H4 (cell line): Measurements from ENCODE around the gene CAVIN1. TPM values are rescaled to one million over a fixed set of nuclear protein-coding genes. Genes with fewer than 3 reads are reported as not detected.
"Not testable (repeated sequence)": the region's sequence is repeated elsewhere in the genome, so short reads cannot be mapped to it uniquely, and the experiment has no call there.

Experiments used
- DNase-seq: peaks from one replicate; pipeline ENCODE4 v3.0.0-alpha.2; 2015; ENCODE audit warnings: low spot score
- total RNA-seq: library from RNA; depleted of rRNA; stranded (reverse); fragments of >200 nt; shearing (Covaris generic); gene quantifications from 2 replicates; pipeline ENCODE4 v1.2.3, GENCODE V29; 2014

CAVIN1 gene
- total RNA-seq, 1 experiment from 2014 or later, result 53.8 TPM

GRCh38 chr17:42431758-42432161, 8.7 kb upstream of the CAVIN1 start:
- DNase-seq, result no peak

DNA sequence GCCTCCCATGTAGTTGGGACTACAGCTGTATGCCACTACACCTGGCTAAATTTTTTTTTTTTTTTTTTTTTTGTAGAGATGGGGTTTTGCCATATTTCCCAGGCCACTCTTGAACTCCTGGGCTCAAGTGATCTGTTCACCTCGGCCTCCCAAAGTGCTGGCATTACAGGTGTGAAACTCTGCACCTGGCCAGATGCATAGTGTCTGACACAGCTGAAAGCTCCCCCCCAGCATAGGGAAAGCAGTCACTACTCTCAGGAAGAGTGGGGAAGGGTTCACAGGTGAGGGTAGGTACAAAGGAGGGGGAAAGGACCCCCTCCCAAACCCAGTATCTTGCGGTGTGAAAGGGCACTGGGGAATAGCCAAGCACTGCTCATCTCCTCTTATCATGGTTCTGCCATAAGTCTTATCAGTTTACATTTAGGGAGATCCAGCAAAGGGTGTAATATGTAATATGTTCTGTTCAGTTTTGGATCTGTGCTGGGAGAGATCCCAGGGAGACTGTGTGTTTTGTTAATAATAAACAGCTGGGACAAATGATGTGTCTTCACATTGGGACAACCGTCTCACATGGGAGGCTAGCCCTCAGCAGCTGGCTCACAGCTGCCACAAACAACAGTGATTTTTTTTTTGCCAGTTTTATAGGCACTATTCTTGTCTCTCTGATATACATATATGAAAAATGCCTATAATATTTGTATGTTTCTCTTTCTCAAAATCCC, 6.8 kb upstream of the CAVIN1 start:
- no peak for DNase-seq

DNA sequence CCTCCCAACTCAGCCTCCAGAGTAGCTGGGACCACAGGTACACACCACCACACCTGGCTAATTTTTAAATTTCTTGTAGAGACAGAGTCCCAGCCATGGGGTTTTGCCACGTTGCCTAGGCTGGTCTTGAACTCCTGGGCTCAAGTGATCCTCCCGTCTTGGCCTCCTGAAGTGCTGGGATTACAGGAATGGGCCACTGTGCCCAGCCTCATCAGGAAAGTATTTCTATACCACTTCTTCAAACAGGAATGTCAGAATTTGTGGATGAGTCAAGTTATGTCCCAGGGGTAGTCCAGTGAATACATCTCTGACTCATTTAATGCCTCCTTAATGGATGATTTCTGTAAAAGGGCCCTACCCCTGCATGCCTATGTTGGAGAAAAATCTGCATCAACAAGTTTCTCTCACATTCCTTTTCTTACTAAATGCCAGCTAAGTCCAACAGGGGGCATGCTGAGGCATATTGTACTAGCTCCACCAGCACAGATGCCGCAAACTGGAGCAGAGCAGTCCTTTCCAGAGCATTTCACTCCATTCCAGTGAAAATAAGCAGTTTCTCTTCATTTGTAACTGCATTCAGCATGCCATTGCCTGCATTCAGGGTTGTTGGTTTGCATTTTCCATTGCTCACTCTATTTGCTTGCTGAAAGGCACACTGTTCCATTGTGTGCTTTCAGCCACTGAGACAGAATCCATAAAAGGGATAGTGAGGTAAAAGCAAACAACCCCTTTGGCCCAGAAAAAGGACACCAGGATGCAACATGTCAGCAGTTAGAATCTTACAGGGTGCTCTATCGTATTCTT, 5.3 kb upstream of the CAVIN1 start:
- DNase-seq, result peak; percentile 76

DNA sequence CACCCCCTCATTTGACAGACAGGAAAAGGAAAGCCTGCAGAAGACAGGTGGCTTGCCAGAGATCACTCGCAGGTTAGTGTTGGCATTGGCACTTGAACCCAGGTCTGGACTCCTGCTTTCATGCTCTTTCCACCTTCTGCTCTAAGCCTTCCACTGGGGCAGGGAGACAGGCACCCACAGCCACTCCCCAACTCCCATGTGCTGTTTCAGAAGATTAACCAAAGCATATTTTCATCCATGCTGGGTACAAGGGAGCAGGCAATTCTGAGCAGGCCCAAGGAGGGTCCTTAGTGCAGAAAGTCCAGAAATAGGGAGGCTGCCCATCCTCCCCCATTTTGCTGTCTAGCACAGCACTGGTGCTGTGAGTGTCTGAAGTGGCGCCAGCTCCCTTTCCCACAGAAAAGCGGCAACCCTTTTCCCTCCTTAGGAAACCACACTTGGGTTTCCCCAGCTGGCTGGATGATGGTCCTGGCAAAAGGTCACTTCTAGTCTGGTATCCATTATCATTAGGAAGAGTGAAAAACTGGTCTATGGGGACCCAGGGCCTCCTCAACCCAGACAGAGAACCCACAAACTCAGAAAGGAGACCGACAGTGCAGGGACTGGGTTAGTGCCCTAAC, 2.0 kb upstream of the CAVIN1 start:
- DNase-seq, result no peak

GRCh38 chr17:42423766-42424165, 710 bp upstream of the CAVIN1 start:
- DNase-seq, result no peak

GRCh38 chr17:42422412-42422957, 571 bp downstream of the CAVIN1 start:
- peak; percentile 43 for DNase-seq

GRCh38 chr17:42421507-42422338, 1.3 kb downstream of the CAVIN1 start:
- DNase-seq, result no peak

- no peak for DNase-seq
Measured at GRCh38 chr17:42421136-42421506, 1.9 kb downstream of the CAVIN1 start.

- not testable (repeated sequence) for DNase-seq
Measured at GRCh38 chr17:42417981-42418380, 5.1 kb downstream of the CAVIN1 start.

DNA sequence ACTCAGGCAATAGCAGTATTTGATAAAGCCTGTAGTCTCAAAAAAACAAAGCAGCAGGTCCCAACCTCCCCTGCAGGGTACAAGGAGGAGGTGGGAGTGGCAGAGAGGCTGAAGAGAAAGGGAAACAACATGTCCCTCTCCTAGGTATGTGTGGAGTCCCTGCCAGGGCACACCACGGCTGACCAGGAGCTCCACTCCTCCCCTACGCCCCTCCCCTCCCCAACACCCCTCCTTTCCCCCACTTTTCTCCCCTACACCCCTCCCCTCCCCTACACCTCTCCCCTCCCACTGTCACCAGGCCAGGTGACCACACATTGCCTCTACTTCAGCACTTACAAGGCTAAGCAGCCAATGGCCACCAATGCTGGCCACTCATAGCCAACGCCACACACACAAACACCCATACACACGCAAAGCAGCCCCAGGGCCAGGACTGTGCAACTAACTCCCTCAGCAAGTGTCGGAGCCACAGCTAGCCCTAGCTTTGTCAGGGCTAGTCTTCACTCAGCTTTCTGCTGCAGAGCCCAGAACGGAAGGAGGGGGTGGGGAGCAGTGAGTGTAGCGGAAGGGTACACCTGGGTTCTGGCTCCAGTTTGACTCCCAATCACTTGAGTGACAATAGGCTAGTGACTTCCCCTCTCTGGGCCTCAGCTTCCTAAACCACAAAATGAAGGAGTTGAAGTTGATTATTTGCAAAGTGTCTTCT, 8.2 kb downstream of the CAVIN1 start:
- DNase-seq, result no peak

GRCh38 chr17:42413464-42414040, 9.5 kb downstream of the CAVIN1 start:
- no peak for DNase-seq

DNA sequence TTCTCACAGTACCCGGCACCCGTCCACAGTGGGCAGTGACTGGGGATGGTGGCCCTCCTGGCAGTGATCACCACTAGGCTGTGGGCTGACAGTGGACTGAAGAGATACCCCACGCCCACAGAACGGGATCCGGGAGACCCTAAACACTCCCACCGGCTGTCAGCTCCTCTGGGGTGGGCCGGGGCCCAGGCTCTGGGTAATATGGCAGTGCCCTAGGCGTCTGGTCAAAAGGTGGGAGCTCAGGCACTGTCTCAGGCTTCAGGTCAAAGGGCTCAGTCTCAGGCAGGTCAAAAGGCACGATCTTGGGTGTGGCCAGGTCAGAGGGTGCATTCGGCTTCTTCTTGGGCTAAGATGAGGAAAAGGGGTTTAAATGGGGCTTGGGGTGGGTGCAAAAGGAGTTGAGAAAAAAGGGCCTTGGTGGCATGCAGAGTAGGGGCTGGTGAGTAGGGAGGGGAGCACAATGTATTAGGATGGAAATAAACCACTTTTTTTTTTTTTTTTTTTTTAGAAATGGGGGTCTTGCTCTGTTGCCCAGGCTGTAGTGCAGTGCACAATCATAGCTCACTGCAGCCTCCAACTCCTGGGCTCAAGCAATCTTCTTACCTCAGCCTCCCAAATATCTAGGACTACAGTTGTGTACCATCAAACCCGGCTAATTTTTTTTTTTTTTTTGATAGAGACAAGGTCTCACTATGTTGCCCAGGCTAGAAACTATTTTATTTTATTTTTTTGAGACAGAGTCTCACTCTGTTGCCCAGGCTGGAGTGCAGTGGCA, 11.0 kb downstream of the CAVIN1 start:
- DNase-seq, result no peak

DNA sequence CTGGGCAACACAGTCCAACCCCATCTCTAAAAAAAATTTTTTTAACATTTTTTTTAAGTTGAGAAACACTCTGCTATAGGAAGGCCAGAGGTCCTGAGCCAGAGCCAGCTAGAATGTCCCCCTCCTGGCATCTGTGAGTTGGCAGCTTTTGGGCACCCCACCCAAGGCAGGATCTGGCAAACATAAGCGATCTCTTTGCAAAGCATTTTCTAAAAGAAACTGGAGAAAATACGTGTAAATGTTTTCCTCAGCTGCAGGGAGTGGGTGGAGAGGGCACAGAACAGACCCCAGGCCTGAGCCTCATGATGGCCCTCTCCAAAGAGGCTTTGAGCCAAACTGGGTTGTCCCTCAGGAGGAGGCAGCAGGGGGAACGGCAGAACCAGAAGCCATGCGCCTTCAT, 11.7 kb downstream of the CAVIN1 start:
- no peak for DNase-seq

DNA sequence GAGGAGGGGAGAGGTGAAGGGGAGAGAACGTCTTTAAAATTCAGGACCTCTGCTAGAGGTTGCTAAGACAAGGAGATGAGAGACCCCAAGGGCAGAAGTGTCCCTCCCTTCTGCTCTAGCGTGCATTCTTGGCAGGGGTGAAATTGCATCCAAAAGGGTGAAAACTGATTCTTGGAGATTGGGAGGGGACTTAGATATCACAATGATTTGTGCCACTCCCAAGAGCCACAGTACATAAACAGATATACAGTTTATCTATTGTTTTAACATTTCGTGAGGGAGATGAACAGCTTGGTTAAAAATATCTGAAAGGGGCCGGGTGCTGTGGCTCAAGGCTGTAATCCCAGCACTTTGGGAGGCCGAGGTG, 12.8 kb downstream of the CAVIN1 start:
- DNase-seq, result no peak

GRCh38 chr17:42409523-42410318, 13.3 kb downstream of the CAVIN1 start:
- peak; percentile 80 for DNase-seq

DNA sequence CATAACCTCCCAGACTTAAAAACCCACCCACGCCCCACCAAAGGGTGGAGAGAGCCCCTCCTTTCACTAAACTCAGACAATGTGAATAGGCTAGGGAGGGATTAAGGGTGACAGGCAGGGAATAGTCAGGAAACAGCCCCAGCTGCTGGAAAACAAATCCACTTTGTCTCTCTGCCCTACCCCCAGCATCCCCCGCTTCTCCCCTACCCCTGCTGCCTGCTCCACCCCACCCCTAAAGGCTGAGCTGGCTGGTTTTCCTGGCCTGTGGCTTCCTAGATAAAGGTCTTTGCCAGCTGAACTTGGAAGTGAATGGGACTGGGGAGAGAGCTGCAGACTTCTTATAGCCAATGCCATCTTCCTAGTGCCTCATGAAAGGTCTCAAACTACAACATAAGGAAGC, 15.0 kb downstream of the CAVIN1 start:
- DNase-seq, result no peak

- DNase-seq, result peak; percentile 90
Measured at GRCh38 chr17:42407289-42407836, 15.7 kb downstream of the CAVIN1 start.

DNA sequence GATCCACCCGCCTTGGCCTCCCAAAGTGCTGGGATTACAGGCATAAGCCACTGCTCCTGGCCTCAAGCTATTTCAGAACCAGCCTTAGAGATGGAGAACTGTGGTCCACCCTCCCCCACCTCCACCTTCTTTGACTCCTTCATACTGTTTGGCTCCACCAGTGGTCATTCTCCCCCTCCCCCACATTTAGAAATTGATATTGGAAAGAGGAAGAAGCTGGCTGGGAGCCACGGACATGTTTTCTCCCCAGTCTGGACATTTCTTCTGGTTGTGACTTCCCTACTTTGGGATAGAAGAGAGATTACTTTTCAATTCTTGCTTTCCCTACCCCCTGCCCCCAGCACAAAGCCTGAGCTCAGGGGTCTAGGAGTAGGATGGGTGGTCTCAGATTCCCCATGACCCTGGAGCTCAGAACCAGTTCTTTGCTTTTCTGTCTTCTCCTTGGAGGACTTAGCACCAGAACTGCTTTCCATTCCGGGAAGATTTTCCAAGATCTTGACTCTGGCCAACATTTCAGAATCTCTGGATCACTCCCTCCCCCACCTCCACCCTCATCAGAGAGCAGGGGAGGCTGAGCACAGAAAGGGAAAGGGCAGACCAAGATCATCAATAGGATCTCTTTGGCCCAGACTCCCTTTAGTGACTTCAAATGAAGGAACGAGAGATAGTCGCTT, 16.3 kb downstream of the CAVIN1 start:
- DNase-seq, result no peak
